ENCODE results near the gene MAOB.

The MAOB gene

GRCh38 chrX:43836435-43837184 lies 45.6 kb downstream of the MAOB start:
- Mint-ChIP-seq H3K27me3 (peaks cover 57% of the 10 kb centered on the region), H3K36me3 (ENCODE audit: low read depth) (no peaks in the 10 kb centered on the region), H3K4me3 (no peak overlapping the region), H3K9me3 (no peaks in the 10 kb centered on the region), H3K27ac (no peak overlapping the region), H3K4me1 (ENCODE audit: low read depth) (no peaks in the 10 kb centered on the region)
- DNase-seq: no peak

- H3K9me3 Mint-ChIP-seq: no peaks in the 10 kb centered on the region
- no peak overlapping the region for H3K27ac Mint-ChIP-seq
- no peaks in the 10 kb centered on the region for H3K36me3 Mint-ChIP-seq (ENCODE audit: low read depth)
- peaks cover 58% of the 10 kb centered on the region for H3K27me3 Mint-ChIP-seq
- no peak overlapping the region for H3K4me3 Mint-ChIP-seq
- H3K4me1 Mint-ChIP-seq (ENCODE audit: low read depth): no peaks in the 10 kb centered on the region
- no peak for DNase-seq
Observed at GRCh38 chrX:43835559-43835958, 46.7 kb downstream of the MAOB start.

DNA sequence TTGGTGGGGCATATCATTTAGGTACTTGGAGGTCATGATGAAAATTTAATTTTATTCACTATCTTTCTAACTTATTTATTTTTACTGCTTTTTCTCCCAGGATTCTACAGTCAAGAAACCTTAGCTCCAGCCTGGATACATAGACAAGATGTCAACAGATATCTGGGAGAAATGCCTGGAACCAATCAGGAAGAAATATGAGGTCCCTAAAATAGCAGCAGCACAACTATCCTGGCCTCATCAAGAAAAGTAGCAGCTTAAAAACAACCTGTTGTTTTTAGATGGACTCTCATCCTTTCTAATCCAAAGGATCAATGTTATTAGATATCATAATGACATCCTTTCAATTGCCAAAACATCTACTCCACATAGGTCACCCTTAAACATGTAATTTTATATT lies 54.5 kb downstream of the MAOB start:
- H3K27ac Mint-ChIP-seq: no peak overlapping the region

DNA sequence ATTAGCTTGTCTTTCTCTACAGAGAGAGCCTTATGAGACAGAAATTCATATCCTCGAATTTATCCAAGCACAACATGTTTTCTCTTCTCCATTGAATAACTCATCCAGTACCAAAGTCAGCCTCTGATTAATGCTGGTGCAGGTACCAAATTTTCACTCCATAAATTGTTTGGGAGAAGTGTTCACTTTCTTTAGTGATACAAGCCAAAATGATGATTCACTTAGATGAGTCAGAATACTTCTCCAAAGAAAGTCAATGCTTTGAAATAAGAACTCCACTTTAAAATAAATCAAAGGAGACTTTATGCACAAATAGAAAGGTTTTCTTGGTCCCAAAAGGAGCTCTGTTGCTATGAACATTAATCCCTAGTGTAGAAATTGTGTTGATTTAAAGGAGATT lies 60.2 kb downstream of the MAOB start:
- Mint-ChIP-seq H3K27ac (no peak overlapping the region), H3K36me3 (ENCODE audit: low read depth) (no peaks in the 10 kb centered on the region), H3K4me1 (ENCODE audit: low read depth) (no peaks in the 10 kb centered on the region), H3K4me3 (no peak overlapping the region), H3K27me3 (peaks cover 46% of the 10 kb centered on the region), H3K9me3 (no peaks in the 10 kb centered on the region)
- no peak for DNase-seq

More for the DNA sequence above, 54.5 kb downstream of the MAOB start:
- Mint-ChIP-seq H3K4me1 (ENCODE audit: low read depth) (no peaks in the 10 kb centered on the region), H3K27me3 (peaks cover 56% of the 10 kb centered on the region), H3K9me3 (no peaks in the 10 kb centered on the region), H3K4me3 (no peak overlapping the region), H3K36me3 (ENCODE audit: low read depth) (no peaks in the 10 kb centered on the region)
- no peak for DNase-seq

DNA sequence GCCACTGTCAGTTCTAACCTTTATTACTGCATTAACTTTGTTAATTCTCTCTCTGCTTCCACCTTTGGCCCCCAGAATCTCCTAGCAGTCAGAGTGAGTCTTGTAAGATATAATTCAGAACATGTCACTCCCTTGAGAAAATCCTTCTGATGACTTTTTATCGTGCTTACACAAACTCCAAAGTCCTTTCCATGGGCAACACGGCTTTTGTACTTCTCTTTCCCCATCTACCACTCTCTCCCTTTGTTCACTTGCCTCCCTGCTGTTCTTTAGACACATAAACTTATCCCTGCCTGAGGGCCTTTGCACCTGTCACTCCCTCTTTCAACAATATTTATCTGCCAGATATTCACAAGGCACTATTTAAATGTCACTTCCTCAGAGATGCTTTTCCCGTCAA lies 64.8 kb downstream of the MAOB start:
- Mint-ChIP-seq H3K36me3 (ENCODE audit: low read depth) (no peaks in the 10 kb centered on the region), H3K9me3 (no peaks in the 10 kb centered on the region), H3K4me3 (no peak overlapping the region), H3K4me1 (ENCODE audit: low read depth) (peaks cover 12% of the 10 kb centered on the region), H3K27ac (no peak overlapping the region), H3K27me3 (peaks cover 42% of the 10 kb centered on the region)
- no peak for DNase-seq

DNA sequence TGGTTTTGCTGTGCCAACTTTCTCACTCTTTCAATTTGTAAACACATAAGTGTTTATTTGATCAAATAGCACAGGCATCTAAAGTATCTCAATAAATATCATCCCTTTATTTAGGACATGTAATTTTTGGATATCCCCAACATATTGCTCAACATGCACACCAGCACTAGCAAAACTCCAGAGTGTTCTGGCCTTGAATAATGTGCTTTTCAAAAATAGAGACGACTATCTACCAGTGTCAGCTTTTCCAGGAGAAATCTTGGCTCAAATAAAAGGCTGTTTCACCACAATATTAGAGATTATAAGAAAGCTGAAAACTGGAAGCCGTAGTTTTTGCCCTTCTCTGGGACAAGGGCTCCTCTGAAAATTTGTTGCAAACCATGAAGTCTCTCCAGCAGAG lies 67.0 kb downstream of the MAOB start:
- H3K36me3 Mint-ChIP-seq (ENCODE audit: low read depth): no peaks in the 10 kb centered on the region
- H3K9me3 Mint-ChIP-seq: no peaks in the 10 kb centered on the region
- H3K4me1 Mint-ChIP-seq (ENCODE audit: low read depth): peaks cover 12% of the 10 kb centered on the region
- H3K4me3 Mint-ChIP-seq: no peak overlapping the region
- H3K27ac Mint-ChIP-seq: no peak overlapping the region
- DNase-seq: no peak
- peaks cover 44% of the 10 kb centered on the region for H3K27me3 Mint-ChIP-seq

- Mint-ChIP-seq H3K9me3 (no peaks in the 10 kb centered on the region), H3K4me3 (no peak overlapping the region), H3K27me3 (peaks cover 46% of the 10 kb centered on the region), H3K36me3 (ENCODE audit: low read depth) (no peaks in the 10 kb centered on the region), H3K27ac (no peak overlapping the region), H3K4me1 (ENCODE audit: low read depth) (peaks cover 12% of the 10 kb centered on the region)
- no peak for DNase-seq
Observed at GRCh38 chrX:43813898-43814297, 68.4 kb downstream of the MAOB start.

DNA sequence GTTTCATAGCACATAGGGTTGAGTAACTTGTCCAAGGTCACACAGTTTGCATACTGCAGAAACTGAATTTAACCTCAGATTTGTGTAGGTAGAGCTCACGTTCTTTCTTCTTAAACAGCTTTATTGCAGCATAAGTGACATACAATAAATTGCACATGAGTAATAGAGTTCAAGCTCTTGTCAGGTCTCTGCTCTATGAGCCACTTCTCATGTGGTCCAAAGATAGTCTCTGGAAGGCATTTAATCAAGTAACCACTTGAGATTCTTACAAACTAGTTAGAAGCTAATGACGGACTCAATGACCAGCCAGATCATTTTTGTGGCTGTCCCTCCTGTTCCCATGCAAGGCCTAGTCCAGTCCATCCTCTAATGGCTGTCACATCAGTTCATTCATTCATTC lies 68.9 kb downstream of the MAOB start:
- Mint-ChIP-seq H3K27ac (no peak overlapping the region), H3K9me3 (no peaks in the 10 kb centered on the region), H3K4me3 (no peak overlapping the region), H3K36me3 (ENCODE audit: low read depth) (no peaks in the 10 kb centered on the region), H3K27me3 (peaks cover 45% of the 10 kb centered on the region), H3K4me1 (ENCODE audit: low read depth) (peaks cover 12% of the 10 kb centered on the region)
- DNase-seq: no peak

GRCh38 chrX:43809463-43809862 lies 72.8 kb downstream of the MAOB start:
- Mint-ChIP-seq H3K27me3 (peaks cover 46% of the 10 kb centered on the region), H3K36me3 (ENCODE audit: low read depth) (no peaks in the 10 kb centered on the region), H3K9me3 (no peaks in the 10 kb centered on the region), H3K4me3 (no peak overlapping the region), H3K27ac (no peak overlapping the region), H3K4me1 (ENCODE audit: low read depth) (peaks cover 12% of the 10 kb centered on the region)
- no peak for DNase-seq

GRCh38 chrX:43808231-43808630 lies 74.0 kb downstream of the MAOB start:
- no peak for DNase-seq
- Mint-ChIP-seq H3K4me1 (ENCODE audit: low read depth) (peaks cover under 1% of the 10 kb centered on the region), H3K36me3 (ENCODE audit: low read depth) (no peaks in the 10 kb centered on the region), H3K9me3 (no peaks in the 10 kb centered on the region), H3K27me3 (peaks cover 53% of the 10 kb centered on the region), H3K4me3 (no peak overlapping the region), H3K27ac (no peak overlapping the region)

DNA sequence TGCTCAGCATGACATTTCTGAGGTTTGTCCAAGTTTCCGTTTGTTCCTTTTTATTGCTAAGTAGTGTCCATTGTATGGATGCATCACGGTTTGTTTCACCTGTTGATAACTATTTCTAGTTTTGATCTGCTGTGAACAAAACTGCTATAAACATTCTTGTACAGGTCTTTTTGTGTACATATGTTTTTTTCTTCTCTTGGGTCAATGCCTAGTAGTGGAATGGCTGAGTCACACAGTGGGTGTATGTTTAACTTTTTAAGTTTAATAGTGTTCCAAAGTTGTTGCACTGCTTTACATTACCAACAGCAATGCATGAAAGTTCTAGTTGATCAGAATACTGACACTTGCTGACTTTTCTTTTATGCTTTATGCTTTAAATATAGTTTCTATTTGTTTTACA lies 76.7 kb downstream of the MAOB start:
- peaks cover 58% of the 10 kb centered on the region for H3K27me3 Mint-ChIP-seq
- H3K27ac Mint-ChIP-seq: no peak overlapping the region
- H3K36me3 Mint-ChIP-seq (ENCODE audit: low read depth): no peaks in the 10 kb centered on the region
- DNase-seq: no peak
- no peaks in the 10 kb centered on the region for H3K4me1 Mint-ChIP-seq (ENCODE audit: low read depth)
- H3K4me3 Mint-ChIP-seq: no peak overlapping the region
- H3K9me3 Mint-ChIP-seq: no peaks in the 10 kb centered on the region

GRCh38 chrX:43804021-43804420 lies 78.2 kb downstream of the MAOB start:
- Mint-ChIP-seq H3K27ac (no peak overlapping the region), H3K4me3 (no peak overlapping the region)
- no peak for DNase-seq

GRCh38 chrX:43785930-43786591 lies 96.2 kb downstream of the MAOB start:
- H3K36me3 Mint-ChIP-seq (ENCODE audit: low read depth): no peaks in the 10 kb centered on the region
- no peak overlapping the region for H3K27ac Mint-ChIP-seq
- H3K9me3 Mint-ChIP-seq: no peaks in the 10 kb centered on the region
- no peaks in the 10 kb centered on the region for H3K4me1 Mint-ChIP-seq (ENCODE audit: low read depth)
- H3K4me3 Mint-ChIP-seq: no peak overlapping the region
- H3K27me3 Mint-ChIP-seq: peaks cover 45% of the 10 kb centered on the region
- no peak for DNase-seq

More at GRCh38 chrX:43804021-43804420, 78.2 kb downstream of the MAOB start:
- Mint-ChIP-seq H3K36me3 (ENCODE audit: low read depth) (no peaks in the 10 kb centered on the region), H3K9me3 (no peaks in the 10 kb centered on the region), H3K4me1 (ENCODE audit: low read depth) (no peaks in the 10 kb centered on the region), H3K27me3 (peaks cover 59% of the 10 kb centered on the region)

DNA sequence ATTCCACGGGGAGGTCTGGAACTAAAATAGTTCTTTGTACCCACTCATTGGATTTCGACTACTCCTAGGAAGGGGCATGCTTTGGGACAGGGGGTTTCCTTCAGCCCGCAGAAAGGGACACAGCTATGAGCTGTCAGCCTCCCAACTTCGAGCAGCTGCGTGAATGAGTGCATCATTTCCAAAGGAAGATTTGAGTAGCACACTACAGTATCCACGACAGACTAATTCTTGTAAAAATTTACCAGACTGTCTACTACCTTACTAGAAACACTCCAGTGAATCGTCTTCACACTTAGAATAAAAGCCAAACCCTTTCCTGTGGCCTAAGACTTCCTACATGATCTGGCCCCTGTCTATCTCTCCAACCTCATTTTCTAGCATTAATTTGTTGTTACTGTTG lies 124.2 kb downstream of the MAOB start:
- Mint-ChIP-seq H3K4me3 (no peak overlapping the region), H3K4me1 (ENCODE audit: low read depth) (no peaks in the 10 kb centered on the region), H3K27me3 (peaks cover 34% of the 10 kb centered on the region), H3K9me3 (no peaks in the 10 kb centered on the region), H3K36me3 (ENCODE audit: low read depth) (no peaks in the 10 kb centered on the region), H3K27ac (no peak overlapping the region)
- no peak for DNase-seq

DNA sequence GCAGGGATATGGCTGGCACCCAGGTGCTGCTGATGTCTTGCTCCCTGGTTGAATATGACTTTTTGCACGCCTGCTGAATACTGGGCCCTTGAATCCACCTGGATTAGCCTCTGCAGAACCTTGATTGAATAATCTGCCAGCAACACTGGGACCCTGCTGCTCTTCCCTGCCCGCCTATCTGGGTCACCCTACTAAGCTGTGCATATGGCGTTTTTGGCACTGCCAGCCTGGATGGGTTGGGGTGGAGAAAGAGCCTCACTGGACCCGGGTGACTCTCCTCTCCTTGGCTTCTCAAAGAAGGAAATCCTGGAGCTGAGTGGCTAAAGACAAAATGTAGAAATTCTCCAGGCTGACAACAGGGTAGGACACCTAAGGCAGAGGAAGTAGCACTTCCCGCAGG lies 126.2 kb downstream of the MAOB start:
- Mint-ChIP-seq H3K27me3 (peaks cover 38% of the 10 kb centered on the region), H3K4me1 (ENCODE audit: low read depth) (no peaks in the 10 kb centered on the region), H3K4me3 (no peak overlapping the region), H3K36me3 (ENCODE audit: low read depth) (no peaks in the 10 kb centered on the region), H3K9me3 (no peaks in the 10 kb centered on the region), H3K27ac (no peak overlapping the region)
- no peak for DNase-seq

Measured in activated T-cell treated with anti-CD3 and anti-CD28 coated beads, Interleukin-2, amount 50 U/mL, for 24 hours (primary cell).